Tibial nerve (tissue), 4 donors: ENCODE measurements around the gene SLC25A47.

Experiments
- EP300 ChIP-seq, 2 donors: sonication (generic); formaldehyde crosslinking; IDR thresholded peaks; one replicate each; pipeline ENCODE4 v1.6.1; 2017; ENCODE audit warnings: antibody characterized with exemption in 2 of 2, mild to moderate bottlenecking in 1 of 2
- POLR2A ChIP-seq, 2 donors: fragments of 450-650 bp; IDR thresholded peaks; one replicate each; pipeline ENCODE4 v1.6.1; 2017; ENCODE audit warnings: antibody characterized with exemption in 2 of 2, mild to moderate bottlenecking in 2 of 2, moderate library complexity in 2 of 2
- TF ChIP-seq, protein P1 (sequence below), 5 experiments: fragments of 200-600 bp in 3 of 5; fragments of 450-650 bp in 2 of 5; sonication (generic) in 3 of 5; IDR thresholded peaks; one replicate each; pipeline ENCODE4 v1.5.1; 2016 to 2019; ENCODE audit warnings: antibody characterized with exemption in 5 of 5, mild to moderate bottlenecking in 3 of 5, moderate library complexity in 2 of 5

DNA sequence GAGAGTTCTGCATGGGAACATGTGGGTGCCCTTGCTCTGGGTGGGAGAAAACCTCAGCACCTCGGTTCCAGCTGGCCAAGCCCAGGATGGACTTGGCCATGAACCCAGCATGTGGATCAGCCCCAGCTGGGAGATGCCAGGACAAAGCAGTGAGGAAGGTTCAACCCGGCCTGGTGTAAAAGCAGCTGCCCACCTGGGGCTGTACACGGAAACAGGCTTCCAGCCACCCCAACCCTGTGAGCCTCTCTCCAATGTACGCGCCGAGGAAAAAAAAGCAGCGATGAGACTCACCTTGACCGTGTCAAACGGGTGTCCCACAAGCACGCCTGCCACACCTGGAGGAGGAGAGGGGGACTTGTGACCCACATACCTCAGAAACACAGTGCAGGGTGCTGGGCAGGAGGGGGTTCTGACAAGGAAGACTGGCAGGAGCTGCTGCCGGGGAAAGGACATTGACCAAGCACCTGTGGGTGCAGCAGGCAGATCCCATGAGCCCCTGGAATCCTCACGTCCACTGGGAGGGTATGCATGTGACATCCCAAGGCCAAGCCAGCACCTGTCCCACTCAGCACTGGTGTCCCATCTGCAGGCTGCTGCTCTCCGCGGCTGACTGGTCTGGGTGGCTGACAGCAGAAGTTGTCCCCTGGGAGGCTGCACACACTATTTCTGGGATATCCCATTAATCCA is 24.4 kb upstream of the SLC25A47 start:
- TF ChIP-seq POLR2A (IDR thresholded peaks at IDR 0.05) = no peak
- no peak for TF ChIP-seq EP300 (IDR thresholded peaks at IDR 0.05)
- TF ChIP-seq, protein P1, sequence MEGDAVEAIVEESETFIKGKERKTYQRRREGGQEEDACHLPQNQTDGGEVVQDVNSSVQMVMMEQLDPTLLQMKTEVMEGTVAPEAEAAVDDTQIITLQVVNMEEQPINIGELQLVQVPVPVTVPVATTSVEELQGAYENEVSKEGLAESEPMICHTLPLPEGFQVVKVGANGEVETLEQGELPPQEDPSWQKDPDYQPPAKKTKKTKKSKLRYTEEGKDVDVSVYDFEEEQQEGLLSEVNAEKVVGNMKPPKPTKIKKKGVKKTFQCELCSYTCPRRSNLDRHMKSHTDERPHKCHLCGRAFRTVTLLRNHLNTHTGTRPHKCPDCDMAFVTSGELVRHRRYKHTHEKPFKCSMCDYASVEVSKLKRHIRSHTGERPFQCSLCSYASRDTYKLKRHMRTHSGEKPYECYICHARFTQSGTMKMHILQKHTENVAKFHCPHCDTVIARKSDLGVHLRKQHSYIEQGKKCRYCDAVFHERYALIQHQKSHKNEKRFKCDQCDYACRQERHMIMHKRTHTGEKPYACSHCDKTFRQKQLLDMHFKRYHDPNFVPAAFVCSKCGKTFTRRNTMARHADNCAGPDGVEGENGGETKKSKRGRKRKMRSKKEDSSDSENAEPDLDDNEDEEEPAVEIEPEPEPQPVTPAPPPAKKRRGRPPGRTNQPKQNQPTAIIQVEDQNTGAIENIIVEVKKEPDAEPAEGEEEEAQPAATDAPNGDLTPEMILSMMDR (IDR thresholded peaks at IDR 0.05) = no peak
